HG02678 (cell line): Measurements from ENCODE around the gene ST8SIA2.
A peak's percentile ranks its signal among the peaks of the same experiment; 100 is the strongest.

Source experiments
- ATAC-seq: cut with Tn5 transposase; IDR thresholded peaks from one replicate; pipeline ENCODE4 v1.9.1; 2021; ENCODE audit warnings: mild to moderate bottlenecking, moderate library complexity; ENCODE audit not compliant: unreplicated experiment

ST8SIA2 gene, protein sequence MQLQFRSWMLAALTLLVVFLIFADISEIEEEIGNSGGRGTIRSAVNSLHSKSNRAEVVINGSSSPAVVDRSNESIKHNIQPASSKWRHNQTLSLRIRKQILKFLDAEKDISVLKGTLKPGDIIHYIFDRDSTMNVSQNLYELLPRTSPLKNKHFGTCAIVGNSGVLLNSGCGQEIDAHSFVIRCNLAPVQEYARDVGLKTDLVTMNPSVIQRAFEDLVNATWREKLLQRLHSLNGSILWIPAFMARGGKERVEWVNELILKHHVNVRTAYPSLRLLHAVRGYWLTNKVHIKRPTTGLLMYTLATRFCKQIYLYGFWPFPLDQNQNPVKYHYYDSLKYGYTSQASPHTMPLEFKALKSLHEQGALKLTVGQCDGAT

GRCh38 chr15:92393071-92393979 is at the start of gene ST8SIA2:
ST8SIA2 (plus strand) TSS chr15:92393881; CDS start chr15:92394065, 184 bp downstream.
- ATAC-seq, result no peak

DNA sequence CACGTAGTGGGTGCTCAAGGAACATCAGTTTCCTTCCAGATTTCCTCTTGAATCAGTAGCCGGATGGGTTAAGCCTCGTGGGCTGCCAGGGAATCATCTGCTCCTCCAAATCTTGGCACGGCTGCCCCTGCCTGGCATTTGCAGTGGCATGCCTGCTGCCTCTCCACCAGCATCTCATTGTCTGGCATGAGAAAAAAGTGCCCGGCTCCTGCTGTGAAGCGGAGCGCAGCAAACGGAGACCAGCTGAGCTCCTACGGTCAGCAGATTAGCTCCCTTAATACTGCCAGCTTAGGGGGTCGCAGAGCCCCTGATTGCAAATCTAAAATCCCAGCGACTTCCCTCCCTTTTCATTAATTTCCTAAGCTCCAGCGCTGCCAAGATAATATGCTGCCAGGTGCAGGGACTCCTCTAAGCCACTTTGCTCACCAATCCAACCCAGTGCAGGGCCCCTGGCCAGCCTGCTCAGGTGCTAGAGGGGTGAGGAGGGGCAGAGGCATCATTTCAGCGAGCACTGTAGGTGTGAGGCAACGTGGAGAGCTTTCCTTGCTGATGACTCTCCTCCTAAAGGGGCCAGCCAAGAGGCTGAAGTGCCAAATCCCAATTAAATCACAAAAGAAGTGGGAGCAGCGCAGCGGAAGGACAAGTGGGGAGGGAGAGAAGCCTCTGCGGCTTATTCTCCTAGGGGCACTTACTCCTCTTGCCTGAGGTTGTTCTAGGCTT is 49.6 kb upstream of the ST8SIA2 start:
- ATAC-seq, result no peak

- ATAC-seq, result no peak
Observed at GRCh38 chr15:92346063-92346462, 47.6 kb upstream of the ST8SIA2 start.

DNA sequence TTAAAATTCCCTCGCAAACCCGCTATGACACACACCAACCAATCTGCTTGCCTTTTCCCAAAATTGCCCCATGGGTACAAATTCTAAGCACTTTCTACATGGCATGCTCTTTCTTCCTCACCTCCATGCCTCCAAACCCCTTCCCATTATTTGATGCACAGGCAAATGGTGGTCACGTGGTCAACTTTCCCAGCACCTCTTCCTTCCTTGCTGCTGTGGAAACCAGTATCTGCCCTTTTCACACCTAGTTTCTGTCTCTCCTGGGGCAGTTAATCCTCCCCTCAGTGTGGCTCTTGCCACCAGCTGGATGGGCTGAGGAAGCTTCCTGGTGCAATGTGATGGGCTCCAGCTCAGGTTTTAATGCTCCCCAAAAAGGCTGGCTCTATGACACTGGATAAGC is 38.4 kb upstream of the ST8SIA2 start:
- ATAC-seq, result no peak

GRCh38 chr15:92361321-92362000 is 32.2 kb upstream of the ST8SIA2 start:
- ATAC-seq, result no peak

GRCh38 chr15:92362001-92362350 is 31.7 kb upstream of the ST8SIA2 start:
- no peak for ATAC-seq

- ATAC-seq, result no peak
Observed at GRCh38 chr15:92365084-92365483, 28.6 kb upstream of the ST8SIA2 start.

DNA sequence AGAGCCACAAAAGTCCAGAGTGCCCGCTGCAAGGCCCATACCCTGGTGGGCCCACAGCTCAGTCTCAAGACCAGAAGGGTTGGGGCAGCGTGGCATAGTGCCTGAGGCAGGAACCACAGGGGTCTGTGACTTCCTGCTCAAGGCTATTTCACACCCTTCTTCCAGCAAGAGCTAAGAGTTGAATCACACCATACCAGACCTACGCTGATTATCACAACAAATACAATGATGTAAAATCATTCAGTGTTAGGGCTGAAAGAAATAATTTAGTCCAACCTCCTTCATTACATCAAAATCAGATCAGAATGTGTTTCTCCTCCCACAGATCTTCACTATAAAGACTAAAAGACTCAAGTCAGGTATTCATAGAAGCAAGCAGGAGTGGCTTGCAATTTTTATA is 27.8 kb upstream of the ST8SIA2 start:
- no peak for ATAC-seq

GRCh38 chr15:92366381-92366780 is 27.3 kb upstream of the ST8SIA2 start:
- no peak for ATAC-seq

- no peak for ATAC-seq
Observed at GRCh38 chr15:92375057-92375456, 18.6 kb upstream of the ST8SIA2 start.

DNA sequence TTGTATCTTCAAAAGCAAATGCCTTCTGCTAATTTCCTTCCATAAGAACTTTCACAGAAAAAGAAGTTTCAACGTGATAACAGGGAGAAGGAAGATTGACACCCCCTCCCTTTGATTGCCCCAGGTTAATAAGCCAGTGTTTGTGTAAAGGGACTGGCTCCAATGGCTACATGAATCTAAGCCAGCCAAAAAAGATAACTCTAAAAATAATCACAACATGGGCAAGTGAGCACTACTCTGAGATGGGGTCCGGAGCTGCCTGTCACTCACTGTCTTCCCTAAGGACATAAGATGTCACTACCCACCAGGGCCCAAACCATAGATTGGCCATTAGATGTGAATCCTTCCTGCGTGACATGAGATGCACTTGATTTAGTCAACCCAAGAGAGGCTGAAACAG is 17.6 kb upstream of the ST8SIA2 start:
- ATAC-seq, result no peak

DNA sequence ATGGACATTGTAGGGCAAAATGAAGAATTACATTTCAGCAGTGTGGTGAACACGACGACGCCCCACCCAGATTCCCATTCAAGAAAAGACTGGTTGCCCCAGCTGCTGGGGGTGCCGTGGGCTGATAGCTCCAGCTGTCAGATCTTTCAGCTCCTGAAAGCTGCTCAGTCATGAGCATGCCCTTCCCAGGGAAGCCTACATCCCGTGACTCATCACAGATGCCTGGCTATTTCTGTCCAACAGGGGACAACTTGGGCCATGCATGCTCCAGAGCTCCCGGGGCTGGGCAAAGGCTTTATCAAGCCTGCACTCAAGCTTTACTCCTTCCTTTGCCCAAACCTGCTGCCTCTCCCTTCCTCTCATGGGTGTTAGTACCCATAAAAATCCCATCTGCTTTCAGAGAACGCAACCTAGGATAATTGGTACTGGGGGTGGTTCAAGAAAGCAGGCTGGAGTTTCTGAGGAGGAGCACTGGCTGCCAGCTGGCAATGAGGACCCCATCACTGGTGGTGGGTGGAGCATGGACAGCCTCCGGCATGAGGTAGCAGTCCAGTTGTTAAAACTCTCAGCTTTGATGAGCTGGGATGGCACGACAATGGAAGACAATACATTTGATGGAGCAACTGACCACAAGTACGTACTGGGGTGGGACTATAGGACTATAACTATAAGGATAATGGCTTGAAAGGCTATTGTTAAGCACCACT is 16.4 kb upstream of the ST8SIA2 start:
- ATAC-seq, result no peak

GRCh38 chr15:92383519-92384324 is 10.0 kb upstream of the ST8SIA2 start:
- ATAC-seq, result peak; percentile 55

GRCh38 chr15:92384381-92384780 is 9.3 kb upstream of the ST8SIA2 start:
- no peak for ATAC-seq

GRCh38 chr15:92385096-92385495 is 8.6 kb upstream of the ST8SIA2 start:
- no peak for ATAC-seq

DNA sequence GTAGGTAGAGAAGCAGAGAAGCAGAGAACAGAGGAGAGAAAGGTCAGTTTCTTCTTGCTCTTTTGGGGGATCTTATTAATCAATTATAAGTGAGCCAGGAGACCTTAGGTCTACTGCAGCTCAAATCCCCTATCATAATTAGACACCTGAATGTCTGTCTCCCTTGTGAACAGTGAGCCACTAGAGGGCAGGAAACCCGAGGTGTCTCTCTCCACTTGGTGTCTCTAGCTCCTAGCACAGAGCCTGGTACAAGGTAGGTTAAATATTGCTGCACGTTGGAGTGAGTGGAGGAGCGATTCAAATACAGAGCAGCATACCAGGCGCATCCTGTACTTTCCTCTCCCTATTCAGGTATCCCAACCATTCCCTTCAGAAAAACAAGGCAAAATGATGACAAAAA is 2.0 kb upstream of the ST8SIA2 start:
- no peak for ATAC-seq

DNA sequence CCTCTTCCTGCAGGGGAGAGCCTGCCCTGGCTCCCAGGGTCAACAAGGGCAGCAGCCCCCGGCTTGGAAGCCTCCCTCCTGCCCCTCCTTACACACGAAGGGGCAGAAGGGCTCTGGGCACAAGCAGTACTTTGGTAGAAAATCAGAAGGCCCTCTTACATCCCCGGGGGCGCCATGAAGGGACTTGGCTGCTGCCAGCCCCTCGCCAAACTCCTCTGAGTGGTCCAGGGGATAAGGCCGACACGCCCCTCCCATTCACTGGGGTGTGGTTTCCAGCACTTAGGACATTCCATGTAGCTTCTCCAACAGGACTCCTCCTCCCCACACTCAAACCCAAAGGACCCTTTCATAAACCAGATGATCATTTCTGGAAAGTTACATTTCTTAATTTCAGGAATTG is 1.2 kb upstream of the ST8SIA2 start:
- ATAC-seq, result no peak

- no peak for ATAC-seq
Observed at GRCh38 chr15:92393980-92394308, 263 bp downstream of the ST8SIA2 start.

DNA sequence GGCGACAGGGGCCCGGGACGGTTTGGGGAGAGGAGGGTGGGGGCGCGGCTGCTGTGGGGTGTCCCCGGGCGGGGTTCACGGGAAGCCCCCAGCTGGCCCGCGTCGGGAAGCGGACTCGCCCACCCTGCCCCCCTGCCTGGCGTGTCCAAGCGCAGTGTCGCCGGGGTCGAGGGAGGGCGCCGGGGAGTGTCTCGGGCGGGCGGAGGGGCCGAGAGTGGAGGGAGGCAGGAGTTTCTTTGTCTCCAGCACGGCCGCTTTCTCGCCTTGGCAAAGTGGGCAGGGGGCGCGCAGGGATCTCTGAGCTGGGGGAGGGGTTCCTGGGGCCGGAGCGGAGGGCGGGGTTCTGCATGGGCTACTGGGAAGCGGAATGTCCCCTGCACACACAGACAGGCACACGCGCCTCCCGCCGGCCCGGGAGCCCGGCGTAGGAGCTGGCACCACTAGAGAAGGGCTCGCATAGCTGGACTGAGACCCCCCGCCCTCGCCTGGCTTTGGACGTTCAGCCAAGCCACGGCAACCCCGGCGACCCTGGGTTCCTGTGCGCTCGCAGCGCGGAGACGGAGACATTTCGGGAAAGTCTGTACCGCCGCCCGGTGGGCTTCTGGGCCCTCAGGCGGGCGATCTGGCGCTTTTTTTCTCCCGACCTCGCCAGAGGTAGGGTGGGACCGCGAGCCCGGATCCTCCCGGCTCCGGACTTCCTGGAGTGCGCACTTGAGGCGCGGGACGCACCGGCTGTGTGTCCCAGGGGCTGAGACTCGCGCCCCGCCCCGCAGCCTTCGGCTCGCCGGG is 822 bp downstream of the ST8SIA2 start:
- ATAC-seq, result no peak
